HepG2 (cell line): ENCODE data around the gene EFEMP2. TPM values are rescaled to one million over a fixed set of nuclear protein-coding genes. Genes with fewer than 3 reads are reported as not detected.

Source experiments
- ARID3A ChIP-seq: IDR thresholded peaks from 2 replicates; pipeline ENCODE4 v1.6.1; 2012; ENCODE audit warnings: low read depth, low read length, improper control_type of control experiment
- CCAR2 ChIP-seq: fragments of 200-400 bp; formaldehyde crosslinking; optimal IDR thresholded peaks from 2 replicates; pipeline ENCODE3; 2018; ENCODE audit warnings: low read depth, mild to moderate bottlenecking, low read length, moderate library complexity
- CHD2 ChIP-seq: IDR thresholded peaks from 2 replicates; pipeline ENCODE4 v1.6.1; 2011; ENCODE audit warnings: low read depth, low read length, improper control_type of control experiment
- HDAC2 ChIP-seq: sonication (generic); formaldehyde crosslinking; IDR thresholded peaks from 2 replicates; pipeline ENCODE4 v1.4.0; 2020; ENCODE audit warnings: missing genetic modification reagents
- KDM3A ChIP-seq: IDR thresholded peaks from 2 replicates; pipeline ENCODE4 v1.6.1; 2018; ENCODE audit warnings: low read depth, missing compliant biosample characterization
- KIAA2018 ChIP-seq: sonication (generic); formaldehyde crosslinking; IDR thresholded peaks from 2 replicates; pipeline ENCODE4 v1.5.0; 2020; ENCODE audit warnings: mild to moderate bottlenecking, missing genetic modification reagents, borderline replicate concordance
- KMT2A ChIP-seq: sonication (generic); formaldehyde crosslinking; IDR thresholded peaks from 2 replicates; pipeline ENCODE4 v1.4.0; 2020; ENCODE audit warnings: missing genetic modification reagents
- NFYC ChIP-seq: IDR thresholded peaks from 2 replicates; pipeline ENCODE4 v1.6.1; 2016; ENCODE audit warnings: missing genetic modification reagents, missing compliant biosample characterization
- PBX3 ChIP-seq: sonication (generic); formaldehyde crosslinking; IDR thresholded peaks from 2 replicates; pipeline ENCODE4 v1.8.1; 2023; ENCODE audit warnings: missing genetic modification reagents, inconsistent platforms, borderline replicate concordance
- SALL2 ChIP-seq: sonication (generic); formaldehyde crosslinking; IDR thresholded peaks from 2 replicates; pipeline ENCODE4 v1.8.1; 2023; ENCODE audit warnings: mild to moderate bottlenecking, missing genetic modification reagents, inconsistent platforms
- SATB2 ChIP-seq: sonication (generic); formaldehyde crosslinking; IDR thresholded peaks from 2 replicates; pipeline ENCODE4 v1.5.0; 2020; ENCODE audit warnings: missing genetic modification reagents
- SMARCC2 ChIP-seq: fragments of 450-650 bp; IDR thresholded peaks from 2 replicates; pipeline ENCODE4 v1.6.1; 2017; ENCODE audit warnings: antibody characterized with exemption, mild to moderate bottlenecking
- ZNF230 ChIP-seq: sonication (generic); formaldehyde crosslinking; IDR thresholded peaks from 2 replicates; pipeline ENCODE4 v1.4.0; 2020; ENCODE audit warnings: mild to moderate bottlenecking, missing genetic modification reagents
- ZNF335 ChIP-seq: sonication (generic); formaldehyde crosslinking; IDR thresholded peaks from 2 replicates; pipeline ENCODE4 v1.4.0; 2020; ENCODE audit warnings: missing genetic modification reagents
- ZNF350 ChIP-seq: sonication (generic); formaldehyde crosslinking; IDR thresholded peaks from 2 replicates; pipeline ENCODE4 v1.4.0; 2020; ENCODE audit warnings: mild to moderate bottlenecking, low read depth, missing genetic modification reagents, borderline replicate concordance
- ZNF564 ChIP-seq: sonication (generic); formaldehyde crosslinking; IDR thresholded peaks from 2 replicates; pipeline ENCODE4 v1.8.1; 2023; ENCODE audit warnings: mild to moderate bottlenecking, missing genetic modification reagents
- ZNF580 ChIP-seq: IDR thresholded peaks from 2 replicates; pipeline ENCODE4 v1.6.1; 2016; ENCODE audit warnings: low read depth, borderline replicate concordance
- ZNF749 ChIP-seq: sonication (generic); formaldehyde crosslinking; IDR thresholded peaks from 2 replicates; pipeline ENCODE4 v1.8.0; 2022; ENCODE audit warnings: mild to moderate bottlenecking, missing genetic modification reagents, moderate library complexity, borderline replicate concordance
- ZSCAN31 ChIP-seq: sonication (generic); formaldehyde crosslinking; IDR thresholded peaks from 2 replicates; pipeline ENCODE4 v1.5.0; 2020; ENCODE audit warnings: low read depth, mild to moderate bottlenecking, missing genetic modification reagents
- polyA plus RNA-seq, 8 experiments: library from polyadenylated mRNA; depleted of rRNA in 3 of 8; stranded (reverse) in 7 of 8; unstranded in 1 of 8; fragments of >200 nt; fragmentation: Illumina TruSeq in 4 of 8; extraction: Trizol in 4 of 8; gene quantifications; 2 replicates each; pipeline versions ENCODE4 v1.2.1 to v1.2.3, GENCODE V29; 2011 to 2016; ENCODE audit warnings: low read depth in 4 of 8, missing spikeins in 1 of 8, mixed read lengths in 1 of 8; ENCODE audit not compliant: insufficient read depth in 1 of 8
- total RNA-seq, 5 experiments: library from RNA; depleted of rRNA; stranded (reverse); fragments of >200 nt; fragmentation: Illumina TruSeq; extraction: Trizol; gene quantifications; 2 replicates each; pipeline ENCODE4 v1.2.3, GENCODE V29; 2016; ENCODE audit warnings: low read depth in 1 of 5

The EFEMP2 gene
- total and polyA plus RNA-seq, 2 of the 13 experiments (the other 11 are each of a cell fraction or from before 2014, with no cell fraction given): 7.4 to 29.7 TPM

GRCh38 chr11:65888163-65888814 lies 15.7 kb upstream of the EFEMP2 start, which contains the start of gene FIBP (continued):
- no peak for TF ChIP-seq KIAA2018 (CRISPR knock-in tag)
- peak; percentile 37; the same call in 1 of the 2 replicates for TF ChIP-seq ARID3A
- TF ChIP-seq ZNF335 (CRISPR knock-in tag): peak; percentile 63
- TF ChIP-seq ZNF564: no peak; the same call in 1 of the 2 replicates
- no peak for TF ChIP-seq CCAR2
- 0 out of 2 replicates have a peak, but pooled peaks have one; percentile 39 for TF ChIP-seq ZNF749 (CRISPR knock-in tag)
- no peak for TF ChIP-seq SATB2 (CRISPR knock-in tag)
- peak; percentile 82; the same call in 1 of the 2 replicates for TF ChIP-seq KMT2A (CRISPR knock-in tag)
- TF ChIP-seq KDM3A (CRISPR knock-in tag): peak; percentile 25; the same call in 1 of the 2 replicates
- TF ChIP-seq ZNF350 (CRISPR knock-in tag): peak; percentile 94
- peak; percentile 62; the same call in 1 of the 2 replicates for TF ChIP-seq HDAC2 (CRISPR knock-in tag)
- TF ChIP-seq CHD2: peak; percentile 56; the same call in 1 of the 2 replicates
- no peak for TF ChIP-seq ZNF230
- peak; percentile 15; the same call in 1 of the 2 replicates for TF ChIP-seq ZNF580 (CRISPR knock-in tag)
- TF ChIP-seq SALL2 (CRISPR knock-in tag): peak; percentile 57
- TF ChIP-seq ZSCAN31 (CRISPR knock-in tag): 0 out of 2 replicates have a peak, but pooled peaks have one; percentile 29
- 0 out of 2 replicates have a peak, but pooled peaks have one; percentile 25 for TF ChIP-seq PBX3 (CRISPR knock-in tag)
- peak; percentile 65 for TF ChIP-seq NFYC
- no peak for TF ChIP-seq SMARCC2
